Skeletal muscle satellite cell (primary cell): Measurements from ENCODE around the gene TRAPPC11.
"Not testable (repeated sequence)": the region's sequence is repeated elsewhere in the genome, so short reads cannot be mapped to it uniquely, and the experiment has no call there.

Experiments
- H3K27me3 ChIP-seq: 2 replicates; pipeline ENCODE4 v1.7.0; 2013; ENCODE audit warnings: low read length; ENCODE audit not compliant: control insufficient read depth, insufficient read depth
- H3K36me3 ChIP-seq: 2 replicates; pipeline ENCODE4 v1.7.0; 2013; ENCODE audit warnings: mild to moderate bottlenecking, control low read depth, low read length; ENCODE audit not compliant: insufficient read depth
- H3K4me1 ChIP-seq: 2 replicates; pipeline ENCODE4 v1.7.0; 2013; ENCODE audit warnings: low read length; ENCODE audit not compliant: control insufficient read depth, insufficient read depth
- H3K4me2 ChIP-seq: 2 replicates; pipeline ENCODE4 v1.7.0; 2013; ENCODE audit warnings: mild to moderate bottlenecking, low read length
- H3K4me3 ChIP-seq: 2 replicates; pipeline ENCODE4 v1.7.0; 2013; ENCODE audit warnings: low read length
- H3K9ac ChIP-seq: 2 replicates; pipeline ENCODE4 v1.7.0; 2013; ENCODE audit warnings: mild to moderate bottlenecking, low read depth, low read length, moderate library complexity
- H3K9me3 ChIP-seq: replicated peaks from 2 replicates; pipeline ENCODE4 v1.7.0; 2013; ENCODE audit warnings: mild to moderate bottlenecking, control low read depth, low read length

The TRAPPC11 gene

GRCh38 chr4:183723561-183724228 is 64.6 kb downstream of the TRAPPC11 start:
- Histone ChIP-seq H3K27me3 (peaks cover 4% of the 10 kb centered on the region), H3K4me2 (no peak overlapping the region), H3K4me1 (no peaks in the 10 kb centered on the region), H3K36me3 (no peaks in the 10 kb centered on the region), H3K9me3 (no peaks in the 10 kb centered on the region), H3K9ac (no peak overlapping the region), H3K4me3 (no peak overlapping the region)

GRCh38 chr4:183725585-183725984 is 66.5 kb downstream of the TRAPPC11 start:
- H3K36me3 ChIP-seq, H3K4me2 ChIP-seq, H3K9me3 ChIP-seq, H3K9ac ChIP-seq, H3K27me3 ChIP-seq, H3K4me3 ChIP-seq, H3K4me1 ChIP-seq: not testable (repeated sequence)

- H3K9me3 ChIP-seq: no peaks in the 10 kb centered on the region
- H3K4me1 ChIP-seq: no peaks in the 10 kb centered on the region
Measured at GRCh38 chr4:183727482-183727881, 68.4 kb downstream of the TRAPPC11 start.

GRCh38 chr4:183728223-183729068 is 69.4 kb downstream of the TRAPPC11 start:
- no peak overlapping the region for H3K9ac ChIP-seq
- no peaks in the 10 kb centered on the region for H3K9me3 ChIP-seq
- H3K4me1 ChIP-seq: no peaks in the 10 kb centered on the region
- H3K36me3 ChIP-seq: no peaks in the 10 kb centered on the region
- H3K27me3 ChIP-seq: peaks cover 2% of the 10 kb centered on the region
- no peak overlapping the region for H3K4me2 ChIP-seq
- H3K4me3 ChIP-seq: no peak overlapping the region

More at GRCh38 chr4:183727482-183727881, 68.4 kb downstream of the TRAPPC11 start:
- no peaks in the 10 kb centered on the region for H3K36me3 ChIP-seq
- no peak overlapping the region for H3K9ac ChIP-seq
- no peak overlapping the region for H3K4me3 ChIP-seq
- no peak overlapping the region for H3K4me2 ChIP-seq
- H3K27me3 ChIP-seq: peaks cover 4% of the 10 kb centered on the region

GRCh38 chr4:183729069-183729406 is 69.9 kb downstream of the TRAPPC11 start:
- Histone ChIP-seq H3K9ac (no peak overlapping the region), H3K4me3 (no peak overlapping the region), H3K9me3 (no peaks in the 10 kb centered on the region), H3K4me2 (no peak overlapping the region), H3K4me1 (no peaks in the 10 kb centered on the region), H3K36me3 (no peaks in the 10 kb centered on the region), H3K27me3 (no peaks in the 10 kb centered on the region)

DNA sequence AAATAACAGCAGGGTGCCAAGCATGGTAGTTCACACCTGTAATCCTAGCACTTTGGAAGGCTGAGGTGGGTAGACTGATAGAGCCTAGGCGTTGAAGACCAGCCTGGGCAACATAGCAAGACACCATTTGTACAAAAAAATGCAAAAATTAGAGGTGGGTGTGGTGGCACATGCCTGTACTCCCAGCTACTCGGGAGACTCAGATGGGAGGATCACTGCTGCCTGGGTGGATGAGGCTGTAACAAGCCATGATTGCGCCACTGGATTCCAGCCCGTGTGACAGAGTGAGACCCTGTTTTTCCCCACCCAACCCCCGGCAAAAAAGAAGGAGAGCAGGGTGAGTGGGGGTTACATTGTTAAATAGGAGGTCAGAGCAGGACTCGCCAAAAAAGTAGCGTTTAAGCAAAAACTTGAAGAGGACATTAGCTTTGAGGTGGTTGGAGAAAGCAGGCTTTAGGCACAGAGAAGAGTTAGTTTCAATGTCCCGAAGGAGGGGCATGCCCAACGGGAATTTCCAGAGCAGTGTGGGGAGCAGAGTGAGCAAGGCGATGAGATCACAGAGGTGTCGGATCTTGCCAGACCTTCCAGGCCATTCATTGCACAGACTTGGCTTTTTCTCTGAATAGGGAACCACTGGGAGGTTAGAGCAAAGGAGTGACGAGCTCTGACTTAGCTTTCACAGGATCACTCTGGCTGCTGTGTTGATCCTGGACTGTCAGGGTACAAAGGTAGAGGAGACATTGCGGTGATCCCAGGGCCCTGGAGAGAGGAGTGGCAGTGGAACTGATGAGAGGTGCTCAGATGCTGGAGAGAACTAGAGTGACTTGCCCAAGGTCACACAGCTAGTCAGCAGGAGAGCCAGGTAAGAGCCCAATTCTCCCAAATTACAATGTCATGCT is 70.6 kb downstream of the TRAPPC11 start:
- H3K4me1 ChIP-seq: no peaks in the 10 kb centered on the region
- no peaks in the 10 kb centered on the region for H3K27me3 ChIP-seq
- no peaks in the 10 kb centered on the region for H3K36me3 ChIP-seq
- H3K9me3 ChIP-seq: no peaks in the 10 kb centered on the region
- no peak overlapping the region for H3K9ac ChIP-seq
- no peak overlapping the region for H3K4me3 ChIP-seq
- no peak overlapping the region for H3K4me2 ChIP-seq

- no peaks in the 10 kb centered on the region for H3K27me3 ChIP-seq
Measured at GRCh38 chr4:183732296-183732695, 73.2 kb downstream of the TRAPPC11 start.

GRCh38 chr4:183733181-183733580 is 74.1 kb downstream of the TRAPPC11 start:
- Histone ChIP-seq H3K4me1 (no peaks in the 10 kb centered on the region), H3K4me3 (no peak overlapping the region), H3K27me3 (no peaks in the 10 kb centered on the region), H3K36me3 (no peaks in the 10 kb centered on the region), H3K4me2 (no peak overlapping the region), H3K9me3 (no peaks in the 10 kb centered on the region), H3K9ac (no peak overlapping the region)

More at GRCh38 chr4:183732296-183732695, 73.2 kb downstream of the TRAPPC11 start:
- Histone ChIP-seq H3K4me2 (no peak overlapping the region), H3K4me1 (no peaks in the 10 kb centered on the region), H3K4me3 (no peak overlapping the region), H3K9me3 (no peaks in the 10 kb centered on the region), H3K9ac (no peak overlapping the region), H3K36me3 (no peaks in the 10 kb centered on the region)

- Histone ChIP-seq H3K9me3 (no peaks in the 10 kb centered on the region), H3K27me3 (no peaks in the 10 kb centered on the region), H3K4me2 (no peak overlapping the region), H3K4me1 (no peaks in the 10 kb centered on the region), H3K4me3 (no peak overlapping the region), H3K36me3 (no peaks in the 10 kb centered on the region), H3K9ac (no peak overlapping the region)
Measured at GRCh38 chr4:183738081-183738673, 79.1 kb downstream of the TRAPPC11 start.

GRCh38 chr4:183738961-183739360 is 79.9 kb downstream of the TRAPPC11 start:
- no peaks in the 10 kb centered on the region for H3K36me3 ChIP-seq
- no peak overlapping the region for H3K4me2 ChIP-seq
- H3K9ac ChIP-seq: no peak overlapping the region
- H3K9me3 ChIP-seq: no peaks in the 10 kb centered on the region
- no peaks in the 10 kb centered on the region for H3K27me3 ChIP-seq
- H3K4me3 ChIP-seq: no peak overlapping the region
- H3K4me1 ChIP-seq: no peaks in the 10 kb centered on the region
